ENCODE data around the gene CACNA1F.

Gene CACNA1F

GRCh38 chrX:49233176-49233575 lies at the start of gene CACNA1F:
Gene CACNA1F (minus strand): TSS chrX:49233340. CDS start chrX:49233309, 31 bp downstream.
- no peak for DNase-seq (ENCODE audit: low read depth)
- H3K4me3 ChIP-seq (ENCODE audit: low read depth, low read length) = no peak within 1 kb of the TSS

- DNase-seq (ENCODE audit: low read depth) = no peak
- no peak overlapping the region for H3K4me3 ChIP-seq (ENCODE audit: low read depth, low read length)
Measured at GRCh38 chrX:49282647-49283011, 49.5 kb upstream of the CACNA1F start.

- DNase-seq (ENCODE audit: low read depth) = no peak
- no peak overlapping the region for H3K4me3 ChIP-seq (ENCODE audit: low read depth, low read length)
Measured at GRCh38 chrX:49278081-49278480, 44.9 kb upstream of the CACNA1F start.

- H3K4me3 ChIP-seq (ENCODE audit: low read depth, low read length) = no peak overlapping the region
- no peak for DNase-seq (ENCODE audit: low read depth)
Measured at GRCh38 chrX:49277535-49277830, 44.3 kb upstream of the CACNA1F start.

- DNase-seq (ENCODE audit: low read depth) = no peak
- no peak overlapping the region for H3K4me3 ChIP-seq (ENCODE audit: low read depth, low read length)
Measured at GRCh38 chrX:49276671-49277534, 43.8 kb upstream of the CACNA1F start.

- H3K4me3 ChIP-seq (ENCODE audit: low read depth, low read length) = no peak overlapping the region
- no peak for DNase-seq (ENCODE audit: low read depth)
Measured at GRCh38 chrX:49276207-49276606, 43.1 kb upstream of the CACNA1F start.

GRCh38 chrX:49273181-49273727 lies 40.1 kb upstream of the CACNA1F start:
- no peak overlapping the region for H3K4me3 ChIP-seq (ENCODE audit: low read depth, low read length)
- no peak for DNase-seq (ENCODE audit: low read depth)

- no peak for DNase-seq (ENCODE audit: low read depth)
- H3K4me3 ChIP-seq (ENCODE audit: low read depth, low read length) = no peak overlapping the region
Measured at GRCh38 chrX:49272421-49272820, 39.3 kb upstream of the CACNA1F start.

GRCh38 chrX:49271341-49271740 lies 38.2 kb upstream of the CACNA1F start:
- H3K4me3 ChIP-seq (ENCODE audit: low read depth, low read length) = no peak overlapping the region

GRCh38 chrX:49270249-49270921 lies 37.2 kb upstream of the CACNA1F start:
- DNase-seq (ENCODE audit: low read depth) = no peak
- peak overlapping the region; percentile 62 for H3K4me3 ChIP-seq (ENCODE audit: low read depth, low read length)

More at GRCh38 chrX:49271341-49271740, 38.2 kb upstream of the CACNA1F start:
- no peak for DNase-seq (ENCODE audit: low read depth)

GRCh38 chrX:49269767-49270248 lies 36.7 kb upstream of the CACNA1F start, which contains the start of gene PPP1R3F:
Gene PPP1R3F (plus strand): TSS chrX:49269793. CDS start chrX:49269870, 77 bp downstream.
- peak within 1 kb of the TSS; percentile 62 for H3K4me3 ChIP-seq (ENCODE audit: low read depth, low read length)

GRCh38 chrX:49269010-49269766 lies 36.0 kb upstream of the CACNA1F start:
- peak; percentile 95 for DNase-seq (ENCODE audit: low read depth)
- peak overlapping the region; percentile 62 for H3K4me3 ChIP-seq (ENCODE audit: low read depth, low read length)

More at GRCh38 chrX:49269767-49270248, 36.7 kb upstream of the CACNA1F start, which contains the start of gene PPP1R3F:
- DNase-seq (ENCODE audit: low read depth) = no peak

GRCh38 chrX:49268702-49269009 lies 35.5 kb upstream of the CACNA1F start:
- DNase-seq (ENCODE audit: low read depth) = no peak

GRCh38 chrX:49266523-49267445 lies 33.6 kb upstream of the CACNA1F start:
- H3K4me3 ChIP-seq (ENCODE audit: low read depth, low read length) = no peak overlapping the region
- DNase-seq (ENCODE audit: low read depth) = no peak

More at GRCh38 chrX:49268702-49269009, 35.5 kb upstream of the CACNA1F start:
- H3K4me3 ChIP-seq (ENCODE audit: low read depth, low read length) = peak overlapping the region; percentile 53

GRCh38 chrX:49264460-49264859 lies 31.3 kb upstream of the CACNA1F start, which contains the start of gene FOXP3:
Gene FOXP3 (minus strand): TSS chrX:49264710. CDS start chrX:49258505, 6,205 bp downstream.
- H3K4me3 ChIP-seq (ENCODE audit: low read depth, low read length) = no peak within 1 kb of the TSS
- DNase-seq (ENCODE audit: low read depth) = no peak

- H3K4me3 ChIP-seq (ENCODE audit: low read depth, low read length) = no peak overlapping the region
- no peak for DNase-seq (ENCODE audit: low read depth)
Measured at GRCh38 chrX:49263631-49264030, 30.5 kb upstream of the CACNA1F start.

- H3K4me3 ChIP-seq (ENCODE audit: low read depth, low read length) = no peak overlapping the region
- DNase-seq (ENCODE audit: low read depth) = no peak
Measured at GRCh38 chrX:49262603-49263002, 29.5 kb upstream of the CACNA1F start.

- no peak overlapping the region for H3K4me3 ChIP-seq (ENCODE audit: low read depth, low read length)
- DNase-seq (ENCODE audit: low read depth) = no peak
Measured at GRCh38 chrX:49260221-49260985, 27.3 kb upstream of the CACNA1F start.
